ENCODE data around the gene AUNIP.

Gene AUNIP

GRCh38 chr1:25888426-25888987 is 29.2 kb upstream of the AUNIP start:
- no peak for DNase-seq (ENCODE audit: low read depth in 2 of 2)

DNA sequence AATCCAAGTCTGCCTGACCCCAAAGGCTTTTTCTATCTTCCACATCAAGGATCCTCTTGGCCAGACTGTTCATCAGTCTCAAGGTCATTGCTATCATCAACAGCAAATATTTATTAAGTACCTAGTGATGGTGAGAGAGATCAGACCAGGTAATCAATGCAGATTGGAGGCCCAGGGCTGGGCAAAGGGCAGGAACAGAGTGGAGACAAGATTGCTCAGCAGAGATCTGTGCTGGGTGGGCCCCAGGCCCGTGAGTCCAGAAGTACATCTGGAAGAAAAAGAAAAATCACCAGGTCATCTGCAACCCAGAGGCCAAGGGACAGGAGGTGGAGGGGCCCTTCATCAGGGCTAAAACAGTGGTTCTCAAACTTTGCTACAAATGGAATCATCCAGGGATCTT is 26.3 kb upstream of the AUNIP start:
- no peak for DNase-seq (ENCODE audit: low read depth in 2 of 2)

- DNase-seq (ENCODE audit: low read depth in 2 of 2), result no peak
Observed at GRCh38 chr1:25881266-25881665, 22.0 kb upstream of the AUNIP start.

DNA sequence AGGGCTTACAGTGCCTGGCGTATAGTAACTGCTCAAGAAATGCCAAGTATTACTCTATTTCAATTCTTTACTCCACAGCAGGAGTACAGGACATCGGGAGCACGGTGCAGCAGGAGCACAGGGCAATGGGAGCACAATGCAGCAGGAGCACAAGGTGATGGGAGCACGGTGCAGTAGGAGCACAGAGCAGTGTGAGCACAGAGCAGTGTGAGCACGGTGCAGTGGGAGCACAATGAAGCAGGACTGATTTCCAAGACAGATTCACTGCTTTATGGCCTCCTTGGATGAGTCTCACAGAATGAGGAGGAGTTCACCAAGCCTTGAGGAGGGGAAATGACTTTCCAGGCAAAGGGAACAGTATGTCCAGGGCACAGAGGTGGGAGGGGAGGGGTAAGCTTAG is 21.3 kb upstream of the AUNIP start:
- DNase-seq (ENCODE audit: low read depth in 2 of 2), result no peak

DNA sequence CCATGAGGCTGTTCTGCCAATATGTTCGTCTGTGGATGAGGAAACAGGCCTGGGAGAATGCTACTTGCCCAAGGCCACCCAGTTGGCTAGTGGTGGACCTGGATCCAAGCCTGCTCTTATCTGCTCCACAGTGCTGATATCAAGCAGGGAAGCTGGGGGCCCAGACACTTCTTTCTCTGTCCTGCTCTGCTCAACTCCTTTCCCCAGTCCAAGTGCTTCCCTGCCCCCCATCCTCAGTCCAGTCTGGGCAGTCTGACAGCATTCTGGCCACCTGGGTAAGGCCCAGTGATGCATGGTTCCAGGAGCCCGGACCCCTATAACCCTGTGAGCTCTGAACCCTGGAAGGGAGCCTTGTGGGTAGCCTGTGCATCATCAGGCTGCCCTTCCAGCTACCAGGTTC is 20.4 kb upstream of the AUNIP start:
- no peak for DNase-seq (ENCODE audit: low read depth in 2 of 2)

DNA sequence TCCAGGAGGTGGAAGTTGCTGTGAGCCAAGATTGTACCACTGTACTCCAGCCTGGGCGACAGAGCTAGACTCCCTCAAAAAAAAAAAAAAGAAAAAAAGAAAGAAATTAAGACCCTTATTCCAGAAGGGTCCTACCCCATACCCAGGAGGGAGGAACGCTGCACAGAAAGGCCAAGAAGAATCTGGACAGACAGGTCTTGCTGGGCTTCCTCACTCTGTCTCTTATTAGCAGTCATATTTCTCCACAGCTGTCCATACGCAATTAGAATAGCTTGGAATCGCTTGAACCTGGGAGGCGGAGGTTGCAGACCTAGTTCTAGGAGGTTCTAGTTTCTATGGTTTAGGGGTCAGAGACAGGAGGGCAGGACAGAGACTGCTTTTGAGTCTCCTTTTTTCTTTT is 19.4 kb upstream of the AUNIP start:
- no peak for DNase-seq (ENCODE audit: low read depth in 2 of 2)

DNA sequence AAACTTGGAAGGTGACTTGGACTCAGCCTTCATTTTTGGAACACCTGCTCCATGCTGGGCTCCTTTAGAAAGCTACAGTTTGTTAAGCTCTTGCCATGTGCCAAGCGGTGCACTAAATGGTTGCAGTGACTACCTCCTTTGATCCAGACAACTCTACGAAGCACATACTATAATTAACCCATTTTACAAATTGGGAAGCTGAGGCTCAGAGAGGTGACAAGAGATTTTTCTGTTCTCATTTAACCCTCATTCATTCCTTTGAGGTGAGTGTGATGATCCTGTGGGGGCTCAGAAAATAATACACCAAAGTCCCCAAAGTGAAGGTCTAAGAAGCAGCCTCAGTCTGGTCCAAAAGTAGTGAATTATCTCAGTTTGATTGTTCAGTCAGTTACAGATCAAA is 17.9 kb upstream of the AUNIP start:
- DNase-seq (ENCODE audit: low read depth in 2 of 2), result no peak

DNA sequence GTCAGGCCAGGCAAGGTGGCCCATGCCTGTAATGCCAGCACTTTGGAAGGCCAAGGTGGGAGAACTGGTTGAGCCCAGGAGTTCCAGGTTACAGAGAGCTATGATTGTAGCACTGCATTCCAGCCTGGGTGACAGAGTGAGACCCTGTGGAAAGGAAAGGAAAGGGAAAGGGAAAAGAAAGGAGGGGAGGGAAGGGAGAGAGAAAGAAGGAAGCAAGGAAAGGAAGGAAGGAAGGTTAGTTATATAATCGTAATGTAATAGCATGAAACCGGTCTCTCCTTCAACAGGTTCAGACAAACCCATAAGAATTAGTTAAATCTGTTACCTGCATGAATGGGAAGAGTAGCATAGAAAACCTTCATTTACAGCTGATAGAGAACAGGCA is 17.4 kb upstream of the AUNIP start:
- no peak for DNase-seq (ENCODE audit: low read depth in 2 of 2)

- DNase-seq (ENCODE audit: low read depth in 2 of 2), result no peak
Observed at GRCh38 chr1:25875856-25876692, 16.8 kb upstream of the AUNIP start.

DNA sequence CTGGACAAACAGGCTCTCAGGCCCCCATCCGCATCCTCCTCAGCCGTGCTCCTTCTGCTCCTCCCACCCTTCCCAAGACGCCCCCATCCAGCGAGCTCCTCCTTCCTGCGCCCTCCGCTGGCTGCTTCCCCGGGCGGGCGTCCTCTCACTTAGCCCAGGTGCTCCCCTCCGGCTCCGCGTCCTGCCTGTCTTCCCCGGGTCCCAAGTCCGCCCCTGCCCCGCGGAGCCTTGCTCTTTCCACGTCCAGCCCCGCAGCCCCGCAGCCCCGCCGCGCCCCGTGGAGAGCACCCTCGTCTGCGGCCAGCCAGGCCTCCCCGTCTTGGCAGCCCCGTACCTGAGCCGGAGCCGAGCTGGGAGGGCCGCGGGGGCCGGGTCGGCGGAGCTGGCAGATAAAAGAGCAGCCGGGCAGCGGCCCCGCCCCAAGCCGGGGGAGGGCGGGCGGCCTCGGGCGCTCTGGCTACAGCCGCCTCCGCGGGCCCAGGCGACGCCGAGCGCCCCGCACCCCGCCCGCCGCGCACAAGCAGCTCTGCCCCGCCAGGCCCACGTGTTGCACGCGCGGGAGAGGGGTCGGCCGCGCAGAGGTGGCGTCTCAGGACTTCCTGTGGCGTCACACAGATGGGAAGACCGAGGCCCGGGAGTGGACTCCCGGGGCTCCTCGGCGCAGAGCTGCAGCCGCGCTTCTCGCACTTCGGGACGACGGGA is 16.0 kb upstream of the AUNIP start, which contains the start of gene PAQR7:
Gene PAQR7, minus strand, starts transcription at position 555 of the 702 bp plus-strand sequence. CDS start 11,869 bp downstream, outside the sequence.
- peak; percentile 27 to 31 for DNase-seq (ENCODE audit: low read depth in 2 of 2)

DNA sequence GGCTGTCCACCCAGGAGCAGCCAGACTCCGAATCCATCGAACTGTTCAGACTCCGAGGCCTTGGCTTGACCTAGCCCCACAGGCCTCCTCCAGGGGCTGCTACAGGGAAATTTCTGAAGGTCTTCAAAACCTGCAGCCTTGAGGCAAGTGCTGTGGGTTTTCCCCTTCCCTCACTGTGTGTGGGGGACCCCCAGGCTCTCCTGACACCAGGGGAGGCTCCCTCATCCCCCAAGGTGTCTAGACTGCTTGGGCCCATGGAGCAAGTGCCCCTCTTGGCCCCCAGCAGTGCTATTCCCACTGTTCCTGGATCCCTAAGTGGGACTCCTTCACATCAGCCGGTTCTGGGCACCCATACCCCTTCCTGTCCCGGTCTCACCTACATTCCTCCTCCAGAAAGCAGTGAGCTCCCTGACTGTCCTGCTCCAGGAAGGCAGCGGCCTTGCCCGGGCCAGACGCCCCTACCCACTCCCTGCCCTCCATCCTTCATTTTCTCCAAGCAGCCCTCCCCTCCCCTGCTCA is 15.4 kb upstream of the AUNIP start:
- DNase-seq (ENCODE audit: low read depth in 2 of 2), result no peak

DNA sequence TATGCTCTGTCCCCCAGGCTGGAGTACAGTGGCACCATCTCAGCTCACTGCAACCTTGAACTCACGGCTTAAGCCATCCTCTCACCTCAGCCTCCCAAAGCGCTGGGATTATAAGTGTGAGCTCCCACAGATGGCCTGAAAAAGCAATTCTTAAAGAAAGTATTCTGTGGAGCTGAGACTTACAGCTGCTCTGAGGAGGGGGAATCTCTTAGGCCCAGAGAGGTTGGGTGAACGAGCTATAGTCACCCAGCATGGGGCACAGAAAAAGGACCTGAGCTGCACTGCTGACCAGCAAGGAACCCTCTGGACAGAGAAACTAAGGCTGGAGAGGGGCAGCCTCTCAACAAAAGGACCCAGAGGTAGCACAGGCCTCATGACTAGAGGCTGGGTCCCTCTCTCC is 15.0 kb upstream of the AUNIP start:
- DNase-seq (ENCODE audit: low read depth in 2 of 2), result no peak

GRCh38 chr1:25873120-25873519 is 13.9 kb upstream of the AUNIP start:
- DNase-seq (ENCODE audit: low read depth in 2 of 2), result no peak

- DNase-seq (ENCODE audit: low read depth in 2 of 2), result no peak
Observed at GRCh38 chr1:25872713-25873112, 13.5 kb upstream of the AUNIP start.

DNA sequence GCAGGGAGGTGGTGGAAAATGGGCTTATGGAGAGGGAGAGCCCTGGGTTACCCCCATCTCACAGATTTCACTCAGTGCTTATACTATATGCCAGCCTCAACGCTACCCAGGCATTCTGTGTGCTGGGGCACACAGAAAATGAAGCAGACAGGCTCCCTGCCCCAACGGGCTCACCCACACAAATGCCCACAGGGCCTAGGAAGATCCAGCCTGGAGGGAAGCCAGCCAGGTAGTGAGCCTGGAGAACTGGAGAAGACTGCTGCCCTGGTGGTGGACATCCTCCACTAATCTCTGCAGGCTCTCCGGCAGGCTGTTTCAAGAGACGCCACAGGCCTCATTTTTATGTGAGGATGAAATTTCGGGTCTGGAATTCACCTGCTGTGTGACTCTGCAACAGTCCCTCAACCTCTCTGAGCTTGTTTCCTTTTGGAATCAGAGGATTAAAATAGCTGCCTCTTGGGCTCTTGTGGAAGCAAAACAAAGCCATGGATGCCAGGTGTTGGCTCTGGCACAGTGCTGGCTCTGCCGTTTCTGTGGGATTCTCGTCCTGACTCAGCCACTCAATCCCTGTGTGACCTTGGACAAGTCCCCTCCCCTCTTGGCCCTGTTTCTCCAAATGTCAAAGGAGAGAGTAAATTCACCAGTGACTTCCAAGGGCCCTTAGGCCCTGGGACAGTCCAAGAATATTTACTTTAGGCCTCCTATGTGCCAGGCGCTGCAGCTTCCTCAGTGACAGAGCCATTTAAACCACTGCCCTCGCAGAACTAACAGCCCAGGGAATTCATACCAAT is 12.6 kb upstream of the AUNIP start:
- DNase-seq (ENCODE audit: low read depth in 2 of 2), result no peak

DNA sequence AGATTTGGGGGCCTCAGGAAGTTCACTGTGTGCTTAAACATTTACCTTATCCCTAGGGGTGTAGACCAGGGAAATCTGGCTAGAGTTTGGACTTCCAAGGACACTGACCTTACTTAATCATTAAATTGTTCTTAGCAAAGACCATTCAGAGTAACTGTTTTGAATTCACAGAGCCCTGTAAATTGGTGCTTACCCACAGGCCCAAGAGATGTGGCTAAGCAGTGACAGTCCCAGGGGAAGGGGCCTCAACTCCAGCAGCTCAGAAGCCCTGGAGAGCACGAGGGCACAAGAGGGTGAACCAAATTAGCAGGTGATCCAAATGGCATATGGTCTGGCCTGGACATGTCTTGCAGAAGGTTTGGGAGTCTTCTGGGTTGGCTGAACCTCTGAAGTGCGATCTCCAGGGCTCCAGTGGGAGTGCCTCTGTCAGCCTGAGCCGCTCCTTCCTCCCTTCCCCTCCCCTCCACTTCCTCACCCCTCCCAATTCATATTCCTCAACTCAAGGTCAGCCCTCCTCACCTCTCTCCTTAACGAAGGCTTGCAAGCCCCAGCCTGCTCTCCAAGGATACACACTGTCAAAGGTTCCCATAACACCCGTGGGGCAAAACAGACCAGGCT is 11.9 kb upstream of the AUNIP start:
- no peak for DNase-seq (ENCODE audit: low read depth in 2 of 2)

- DNase-seq (ENCODE audit: low read depth in 2 of 2), result no peak
Observed at GRCh38 chr1:25870614-25871013, 11.4 kb upstream of the AUNIP start.

DNA sequence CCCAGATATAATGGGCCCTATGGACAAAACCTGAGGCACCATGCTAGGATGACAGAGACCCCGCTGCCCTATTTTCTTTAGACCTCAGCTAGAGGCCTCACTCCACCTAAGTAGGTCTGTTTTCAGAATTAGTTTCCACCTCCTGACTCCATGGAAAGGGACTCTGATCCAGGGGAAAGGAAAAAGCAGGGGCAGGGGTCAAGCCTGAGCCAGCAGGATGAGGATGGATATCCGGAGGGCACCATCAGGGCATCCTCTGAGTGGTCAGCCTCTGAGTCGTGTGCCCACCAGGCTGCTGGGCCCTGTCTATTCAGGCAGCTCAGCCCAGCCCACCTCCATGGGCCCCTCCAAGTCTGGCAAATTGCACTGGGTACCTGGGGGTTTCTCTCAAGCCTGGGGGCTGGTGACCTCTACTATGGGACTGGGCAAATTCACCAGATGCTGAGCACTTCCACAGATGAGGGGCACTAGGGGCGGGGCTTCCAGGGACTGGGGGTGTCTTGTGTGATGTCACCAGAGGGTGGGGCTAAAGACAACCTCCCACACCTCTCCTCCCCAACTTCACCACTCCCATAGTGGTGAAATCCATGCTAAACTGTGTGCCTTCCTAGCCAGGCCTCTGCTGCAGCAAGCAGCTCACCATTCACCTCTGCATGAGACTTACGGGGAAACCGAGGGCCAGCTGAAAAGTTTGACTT is 10.8 kb upstream of the AUNIP start:
- no peak for DNase-seq (ENCODE audit: low read depth in 2 of 2)

GRCh38 chr1:25867210-25867991 is 8.1 kb upstream of the AUNIP start:
- DNase-seq (ENCODE audit: low read depth in 2 of 2), result no peak

DNA sequence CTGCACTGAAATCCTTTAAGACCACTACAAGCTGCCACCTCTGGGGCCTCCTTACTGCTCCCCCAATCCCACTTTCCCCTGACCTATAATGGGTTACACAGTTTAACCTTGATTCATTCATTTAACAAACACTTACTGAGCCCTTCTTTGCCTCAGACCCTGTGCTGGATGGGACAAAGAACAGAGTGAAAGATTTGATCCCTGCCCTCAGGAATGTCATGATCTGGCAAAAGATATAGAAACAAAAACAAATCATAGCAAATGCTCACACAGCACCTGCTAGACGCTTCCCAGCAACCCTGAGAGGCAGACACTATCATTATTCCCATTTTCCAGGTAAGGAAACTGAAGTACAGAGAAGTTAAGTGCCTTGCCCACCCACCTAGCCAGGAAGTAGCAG is 7.0 kb upstream of the AUNIP start:
- DNase-seq (ENCODE audit: low read depth in 2 of 2), result no peak
